Hepatocyte (in vitro differentiated cells): ENCODE data around the gene DCAF15. TPM values are rescaled to one million over a fixed set of nuclear protein-coding genes. Genes with fewer than 3 reads are reported as not detected.

Source experiments
- DNase-seq: peaks from one replicate; pipeline ENCODE4 v3.0.0-alpha.2; 2016; ENCODE audit warnings: low spot score
- H2AFZ ChIP-seq: fragments of 200-600 bp; sonication (generic); 2 replicates; pipeline ENCODE4 v1.6.0; 2016; ENCODE audit warnings: antibody characterized with exemption, mild to moderate bottlenecking
- H3K27ac ChIP-seq: fragments of 200-600 bp; sonication (generic); 2 replicates; pipeline ENCODE4 v1.5.1; 2016; ENCODE audit warnings: mild to moderate bottlenecking
- H3K27me3 ChIP-seq: fragments of 200-600 bp; sonication (generic); 2 replicates; pipeline ENCODE4 v1.6.1; 2016
- H3K36me3 ChIP-seq: fragments of 200-600 bp; sonication (generic); replicated peaks from 2 replicates; pipeline ENCODE4 v1.5.1; 2016; ENCODE audit warnings: low read depth; ENCODE audit not compliant: insufficient read depth
- H3K4me1 ChIP-seq: fragments of 200-600 bp; sonication (generic); 2 replicates; pipeline ENCODE4 v1.5.1; 2016; ENCODE audit warnings: mild to moderate bottlenecking, moderate library complexity; ENCODE audit not compliant: insufficient read depth
- H3K4me2 ChIP-seq: fragments of 200-600 bp; sonication (generic); 2 replicates; pipeline ENCODE4 v1.6.0; 2016
- H3K4me3 ChIP-seq: fragments of 200-600 bp; sonication (generic); 2 replicates; pipeline ENCODE4 v1.5.1; 2016; ENCODE audit warnings: mild to moderate bottlenecking
- H3K79me2 ChIP-seq: fragments of 200-600 bp; sonication (generic); 2 replicates; pipeline ENCODE4 v1.6.0; 2017; ENCODE audit warnings: mild to moderate bottlenecking
- H3K9me2 ChIP-seq: fragments of 200-600 bp; sonication (generic); replicated peaks from 2 replicates; pipeline ENCODE4 v1.6.0; 2017; ENCODE audit warnings: mild to moderate bottlenecking; ENCODE audit not compliant: insufficient read depth
- H3K9me3 ChIP-seq: fragments of 200-600 bp; sonication (generic); 2 replicates; pipeline ENCODE4 v1.5.1; 2016; ENCODE audit warnings: low read depth, mild to moderate bottlenecking
- H4K20me1 ChIP-seq: fragments of 200-600 bp; sonication (generic); 2 replicates; pipeline ENCODE4 v1.6.0; 2016; ENCODE audit warnings: mild to moderate bottlenecking; ENCODE audit not compliant: insufficient read depth, poor library complexity, severe bottlenecking
- EZH2 ChIP-seq: fragments of 200-600 bp; sonication (generic); IDR thresholded peaks from 2 replicates; pipeline ENCODE4 v1.6.1; 2016; ENCODE audit warnings: antibody characterized with exemption, mild to moderate bottlenecking, borderline replicate concordance
- EZH2phosphoT487 ChIP-seq: fragments of 200-600 bp; sonication (generic); IDR thresholded peaks from one replicate; pipeline ENCODE4 v1.6.1; 2018; ENCODE audit warnings: antibody characterized with exemption, mild to moderate bottlenecking, low read depth, moderate library complexity; ENCODE audit not compliant: unreplicated experiment, severe bottlenecking
- WGBS: methylation state at CpG from one replicate; pipeline ENCODE4 v1.1.6; 2016; ENCODE audit warnings: low lambda C conversion rate; ENCODE audit errors: missing lambda C conversion rate; 5-methylcytosine and 5-hydroxymethylcytosine counted together
- polyA plus RNA-seq: library from polyadenylated mRNA; unstranded; fragments of >200 nt; fragmentation: Nextera tagmentation; extraction: Ambion mirVana; gene quantifications from 2 replicates; pipeline ENCODE4 v1.2.1, GENCODE V29; 2016
- total RNA-seq: library from RNA; depleted of rRNA; stranded (reverse); fragments of >200 nt; gene quantifications from 2 replicates; pipeline ENCODE4 v1.2.3, GENCODE V29; 2014
- TF ChIP-seq, protein P1 (sequence below): fragments of 200-600 bp; sonication (generic); IDR thresholded peaks from 2 replicates; pipeline ENCODE4 v1.5.1; 2016; ENCODE audit warnings: antibody characterized with exemption, mild to moderate bottlenecking; ENCODE audit not compliant: poor library complexity

Gene DCAF15
- total and polyA plus RNA-seq, 2 experiments from 2014 or later = 13.4 to 16.4 TPM

DNA sequence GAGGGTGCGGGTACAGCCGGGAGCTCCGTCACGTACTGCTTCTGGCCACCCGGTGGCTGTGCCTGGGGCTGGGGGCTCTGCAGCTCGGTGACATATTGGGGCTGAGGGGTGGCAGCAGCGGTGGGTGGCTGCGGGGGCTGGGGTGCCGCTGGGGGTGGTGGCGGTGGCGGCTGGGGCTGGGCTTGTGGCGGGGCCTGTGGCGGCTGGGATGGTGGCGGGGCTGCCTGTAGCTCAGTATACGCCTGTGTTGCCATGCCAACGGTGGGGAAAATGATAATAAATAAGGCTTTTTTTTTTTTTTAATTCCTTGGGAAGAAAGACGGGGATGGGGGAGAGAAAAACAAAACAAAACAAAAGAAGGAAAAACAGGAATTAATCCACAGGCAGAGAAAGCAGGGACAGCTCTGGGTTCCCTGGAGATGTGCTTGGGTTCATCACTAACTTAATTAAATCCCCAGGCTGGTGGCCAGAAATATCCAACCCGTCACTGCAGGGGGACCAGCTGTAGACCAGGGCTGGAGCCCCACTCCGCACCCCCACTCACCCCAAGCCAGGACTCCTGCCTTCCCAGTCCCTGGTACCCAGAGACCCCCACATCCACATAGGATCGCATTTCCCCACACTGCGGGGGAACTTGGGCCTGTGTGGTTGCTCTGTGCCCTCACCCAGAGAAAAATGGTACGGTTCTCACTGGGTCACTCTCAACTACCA lies 41.4 kb downstream of the DCAF15 start:
- no peaks in the 10 kb centered on the region for H3K9me2 ChIP-seq
- TF ChIP-seq, protein P1, sequence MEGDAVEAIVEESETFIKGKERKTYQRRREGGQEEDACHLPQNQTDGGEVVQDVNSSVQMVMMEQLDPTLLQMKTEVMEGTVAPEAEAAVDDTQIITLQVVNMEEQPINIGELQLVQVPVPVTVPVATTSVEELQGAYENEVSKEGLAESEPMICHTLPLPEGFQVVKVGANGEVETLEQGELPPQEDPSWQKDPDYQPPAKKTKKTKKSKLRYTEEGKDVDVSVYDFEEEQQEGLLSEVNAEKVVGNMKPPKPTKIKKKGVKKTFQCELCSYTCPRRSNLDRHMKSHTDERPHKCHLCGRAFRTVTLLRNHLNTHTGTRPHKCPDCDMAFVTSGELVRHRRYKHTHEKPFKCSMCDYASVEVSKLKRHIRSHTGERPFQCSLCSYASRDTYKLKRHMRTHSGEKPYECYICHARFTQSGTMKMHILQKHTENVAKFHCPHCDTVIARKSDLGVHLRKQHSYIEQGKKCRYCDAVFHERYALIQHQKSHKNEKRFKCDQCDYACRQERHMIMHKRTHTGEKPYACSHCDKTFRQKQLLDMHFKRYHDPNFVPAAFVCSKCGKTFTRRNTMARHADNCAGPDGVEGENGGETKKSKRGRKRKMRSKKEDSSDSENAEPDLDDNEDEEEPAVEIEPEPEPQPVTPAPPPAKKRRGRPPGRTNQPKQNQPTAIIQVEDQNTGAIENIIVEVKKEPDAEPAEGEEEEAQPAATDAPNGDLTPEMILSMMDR = no peak
- TF ChIP-seq EZH2phosphoT487 (no peak), EZH2 (no peak)
- no peaks in the 10 kb centered on the region for H3K4me1 ChIP-seq
- H3K9me3 ChIP-seq = no peaks in the 10 kb centered on the region
- peaks cover 22% of the 10 kb centered on the region for H3K79me2 ChIP-seq
- H3K4me3 ChIP-seq = no peak overlapping the region
- no peak overlapping the region for H3K4me2 ChIP-seq
- no peak overlapping the region for H3K27ac ChIP-seq
- H3K27me3 ChIP-seq = no peaks in the 10 kb centered on the region
- WGBS = 90% methylated on average over 8 of the region's 22 CpGs
- DNase-seq = peak; percentile 5
- no peak overlapping the region for H2AFZ ChIP-seq
- no peaks in the 10 kb centered on the region for H4K20me1 ChIP-seq
- H3K36me3 ChIP-seq = no peaks in the 10 kb centered on the region

DNA sequence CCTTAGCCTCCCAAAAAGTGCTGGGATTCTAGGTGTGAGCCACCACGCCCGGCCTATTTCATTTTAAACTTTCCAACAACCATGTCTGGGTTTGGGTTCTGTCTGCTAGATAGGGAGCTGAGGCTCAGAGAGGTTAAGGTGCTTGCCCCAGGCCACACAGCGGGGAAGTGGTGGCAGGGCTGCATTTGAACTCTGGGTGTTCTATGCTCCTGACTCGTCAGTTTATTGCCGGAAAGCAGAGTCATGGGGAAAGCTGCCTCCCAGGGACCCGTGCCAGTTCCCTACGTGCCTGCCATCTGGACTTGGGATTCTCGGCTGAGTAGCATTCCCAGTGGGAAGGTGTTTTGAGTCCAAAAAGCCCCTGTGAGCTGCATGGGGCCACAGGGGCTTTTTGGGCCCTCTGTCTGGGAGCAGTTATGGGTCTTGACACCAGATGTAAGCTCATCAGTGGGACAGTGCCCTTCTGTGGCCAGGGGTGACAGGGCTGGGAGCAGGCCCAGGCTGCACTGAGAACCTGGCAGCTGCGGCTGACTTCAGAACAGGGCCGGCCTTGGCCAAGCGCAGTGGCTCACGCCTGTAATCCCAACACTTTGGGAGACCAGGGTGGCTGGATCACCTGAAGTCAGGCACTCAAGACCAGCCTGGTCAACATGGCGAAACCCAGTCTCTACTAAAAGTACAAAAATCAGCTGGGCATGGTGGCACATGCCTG lies 42.9 kb downstream of the DCAF15 start:
- H2AFZ ChIP-seq = no peak overlapping the region
- peaks cover 36% of the 10 kb centered on the region for H3K79me2 ChIP-seq
- no peak overlapping the region for H3K4me2 ChIP-seq
- WGBS = 99% methylated on average over 13 of the region's 13 CpGs
- DNase-seq = no peak
- H3K9me2 ChIP-seq = no peaks in the 10 kb centered on the region
- H4K20me1 ChIP-seq = no peaks in the 10 kb centered on the region
- no peak overlapping the region for H3K4me3 ChIP-seq
- no peaks in the 10 kb centered on the region for H3K36me3 ChIP-seq
- peaks cover 7% of the 10 kb centered on the region for H3K9me3 ChIP-seq
- no peaks in the 10 kb centered on the region for H3K27me3 ChIP-seq
- TF ChIP-seq EZH2 (no peak), EZH2phosphoT487 (no peak)
- TF ChIP-seq, protein P1 = no peak
- H3K4me1 ChIP-seq = no peaks in the 10 kb centered on the region
- H3K27ac ChIP-seq = no peak overlapping the region

DNA sequence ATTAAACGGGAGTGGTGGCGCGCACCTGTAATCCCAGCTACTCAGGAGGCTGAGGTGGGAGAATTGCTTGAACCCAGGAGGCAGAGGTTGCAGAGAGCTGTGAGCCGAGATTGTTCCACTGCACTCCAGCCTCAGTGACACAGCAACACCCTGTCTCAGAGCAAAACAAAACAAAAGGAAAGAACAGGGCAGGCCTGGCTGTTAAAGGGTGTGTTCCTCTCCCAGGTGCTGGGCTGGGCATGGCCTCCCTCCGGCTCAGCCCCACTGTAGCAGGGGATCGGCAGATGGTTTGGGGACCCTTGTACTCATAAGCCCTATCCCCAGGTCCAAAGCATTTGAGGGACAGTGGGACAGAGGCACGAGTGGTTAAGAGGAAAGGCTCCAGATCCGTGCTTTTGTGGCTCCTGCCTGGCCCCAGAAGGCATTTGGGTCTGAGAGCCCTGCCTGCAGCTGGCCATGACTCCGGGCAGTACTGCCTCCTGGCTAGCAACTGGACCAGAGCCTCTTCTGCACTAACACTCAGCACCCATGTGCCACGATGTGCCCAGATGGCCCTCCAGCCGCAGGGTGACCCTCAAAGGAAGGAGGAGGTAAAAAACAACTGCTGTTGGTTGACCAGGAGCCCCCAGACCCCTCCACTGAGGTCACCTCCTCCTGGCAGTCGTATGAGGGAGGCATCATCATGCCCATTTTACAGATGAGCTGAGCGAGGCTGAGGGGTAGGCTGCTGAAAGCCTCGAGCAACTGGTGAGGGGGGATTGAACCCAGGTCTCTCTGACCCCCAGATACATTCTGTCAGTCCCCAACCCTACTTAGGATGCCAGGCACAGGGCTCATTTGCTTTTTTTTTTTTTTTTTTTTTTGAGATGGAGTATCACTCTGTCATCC lies 43.8 kb downstream of the DCAF15 start:
- WGBS = 96% methylated on average over 14 of the region's 14 CpGs
- Histone ChIP-seq H3K36me3 (no peaks in the 10 kb centered on the region), H3K79me2 (peaks cover 46% of the 10 kb centered on the region)

More for the DNA sequence above, 43.8 kb downstream of the DCAF15 start:
- TF ChIP-seq, protein P1 = no peak
- TF ChIP-seq EZH2 = no peak
- TF ChIP-seq EZH2phosphoT487 = no peak
- Histone ChIP-seq H3K27me3 (no peaks in the 10 kb centered on the region), H3K4me1 (no peaks in the 10 kb centered on the region), H3K27ac (no peak overlapping the region), H4K20me1 (no peaks in the 10 kb centered on the region), H3K4me2 (no peak overlapping the region), H3K4me3 (no peak overlapping the region), H3K9me2 (no peaks in the 10 kb centered on the region), H2AFZ (no peak overlapping the region), H3K9me3 (peaks cover 7% of the 10 kb centered on the region)
- no peak for DNase-seq
